Measurements from ENCODE around the gene XRCC6.
"Not testable (repeated sequence)": the region's sequence is repeated elsewhere in the genome, so short reads cannot be mapped to it uniquely, and the experiment has no call there.

The XRCC6 gene

GRCh38 chr22:41672096-41672495, 51.0 kb downstream of the XRCC6 start:
- not testable (repeated sequence) for H3K36me3 ChIP-seq (ENCODE audit: control insufficient read depth, insufficient read depth, low read length); H3K18ac ChIP-seq (ENCODE audit: low read length); H3K4me3 ChIP-seq (ENCODE audit: low read length); H3K56ac ChIP-seq (ENCODE audit: low read length); H4K8ac ChIP-seq (ENCODE audit: low read depth, low read length); H2BK5ac ChIP-seq (ENCODE audit: low read length); H3K79me2 ChIP-seq (ENCODE audit: control insufficient read depth, insufficient read depth, low read length); DNase-seq; H3K27me3 ChIP-seq (ENCODE audit: insufficient read depth, low read length, poor library complexity); H3K4me2 ChIP-seq (ENCODE audit: low read length); H3K79me1 ChIP-seq (ENCODE audit: low read length); H3K27ac ChIP-seq (ENCODE audit: low read depth, low read length); H3K4me1 ChIP-seq (ENCODE audit: control insufficient read depth, low read depth, low read length); H3K9ac ChIP-seq (ENCODE audit: low read length); H4K5ac ChIP-seq (ENCODE audit: low read length); H2AK5ac ChIP-seq (ENCODE audit: low read length); H2BK120ac ChIP-seq (ENCODE audit: low read depth, low read length); H2BK15ac ChIP-seq (replicated peaks; ENCODE audit: low read depth); H3K23ac ChIP-seq (ENCODE audit: low read length); H3K4ac ChIP-seq (ENCODE audit: low read depth, low read length)
- WGBS (ENCODE audit: extremely low coverage, insufficient coverage, low lambda C conversion rate): no CpG with 5 or more reads among the region's 10 CpGs

GRCh38 chr22:41672780-41673509, 51.9 kb downstream of the XRCC6 start:
- no peak overlapping the region for H2BK5ac ChIP-seq (ENCODE audit: low read length)
- H3K27ac ChIP-seq (ENCODE audit: low read depth, low read length): no peak overlapping the region
- H2BK120ac ChIP-seq (ENCODE audit: low read depth, low read length): no peak overlapping the region
- H3K27me3 ChIP-seq (ENCODE audit: insufficient read depth, low read length, poor library complexity): no peaks in the 10 kb centered on the region
- H2AK5ac ChIP-seq (ENCODE audit: low read length): no peak overlapping the region
- H3K79me1 ChIP-seq (ENCODE audit: low read length): peaks cover 7% of the 10 kb centered on the region
- no peaks in the 10 kb centered on the region for H3K79me2 ChIP-seq (ENCODE audit: control insufficient read depth, insufficient read depth, low read length)
- peaks cover 3% of the 10 kb centered on the region for H3K36me3 ChIP-seq (ENCODE audit: control insufficient read depth, insufficient read depth, low read length)
- no peaks in the 10 kb centered on the region for H3K4me1 ChIP-seq (ENCODE audit: control insufficient read depth, low read depth, low read length)
- H3K56ac ChIP-seq (ENCODE audit: low read length): no peak overlapping the region
- H2BK15ac ChIP-seq (replicated peaks; ENCODE audit: low read depth): no peak overlapping the region
- H3K4ac ChIP-seq (ENCODE audit: low read depth, low read length): no peak overlapping the region
- no peak overlapping the region for H3K18ac ChIP-seq (ENCODE audit: low read length)
- WGBS (ENCODE audit: extremely low coverage, insufficient coverage, low lambda C conversion rate): no CpG with 5 or more reads among the region's 6 CpGs
- no peak overlapping the region for H3K4me2 ChIP-seq (ENCODE audit: low read length)
- no peak overlapping the region for H3K9ac ChIP-seq (ENCODE audit: low read length)
- peak; percentile 19 for DNase-seq
- H4K8ac ChIP-seq (ENCODE audit: low read depth, low read length): no peak overlapping the region
- H4K5ac ChIP-seq (ENCODE audit: low read length): no peak overlapping the region
- no peak overlapping the region for H3K4me3 ChIP-seq (ENCODE audit: low read length)
- H3K23ac ChIP-seq (ENCODE audit: low read length): no peak overlapping the region

GRCh38 chr22:41674846-41675340, 53.8 kb downstream of the XRCC6 start:
- no peak overlapping the region for H2AK5ac ChIP-seq (ENCODE audit: low read length)
- no peak overlapping the region for H4K5ac ChIP-seq (ENCODE audit: low read length)
- H3K27me3 ChIP-seq (ENCODE audit: insufficient read depth, low read length, poor library complexity): no peaks in the 10 kb centered on the region
- H2BK120ac ChIP-seq (ENCODE audit: low read depth, low read length): no peak overlapping the region
- no CpG with 5 or more reads among the region's 12 CpGs for WGBS (ENCODE audit: extremely low coverage, insufficient coverage, low lambda C conversion rate)
- H3K23ac ChIP-seq (ENCODE audit: low read length): no peak overlapping the region
- H4K8ac ChIP-seq (ENCODE audit: low read depth, low read length): no peak overlapping the region
- peaks cover 11% of the 10 kb centered on the region for H3K79me1 ChIP-seq (ENCODE audit: low read length)
- no peak overlapping the region for H2BK15ac ChIP-seq (replicated peaks; ENCODE audit: low read depth)
- H3K18ac ChIP-seq (ENCODE audit: low read length): no peak overlapping the region
- H3K4me2 ChIP-seq (ENCODE audit: low read length): no peak overlapping the region
- no peak overlapping the region for H3K9ac ChIP-seq (ENCODE audit: low read length)
- H3K4me1 ChIP-seq (ENCODE audit: control insufficient read depth, low read depth, low read length): no peaks in the 10 kb centered on the region
- H3K4me3 ChIP-seq (ENCODE audit: low read length): no peak overlapping the region
- no peak overlapping the region for H3K27ac ChIP-seq (ENCODE audit: low read depth, low read length)
- peaks cover 9% of the 10 kb centered on the region for H3K36me3 ChIP-seq (ENCODE audit: control insufficient read depth, insufficient read depth, low read length)
- no peak overlapping the region for H3K56ac ChIP-seq (ENCODE audit: low read length)
- H2BK5ac ChIP-seq (ENCODE audit: low read length): no peak overlapping the region
- DNase-seq: no peak
- no peak overlapping the region for H3K4ac ChIP-seq (ENCODE audit: low read depth, low read length)
- H3K79me2 ChIP-seq (ENCODE audit: control insufficient read depth, insufficient read depth, low read length): peaks cover 5% of the 10 kb centered on the region

- no peak overlapping the region for H3K9ac ChIP-seq (ENCODE audit: low read length)
- H3K79me1 ChIP-seq (ENCODE audit: low read length): peaks cover 13% of the 10 kb centered on the region
- no peak overlapping the region for H3K18ac ChIP-seq (ENCODE audit: low read length)
- no CpG with 5 or more reads among the region's 4 CpGs for WGBS (ENCODE audit: extremely low coverage, insufficient coverage, low lambda C conversion rate)
- H3K56ac ChIP-seq (ENCODE audit: low read length): no peak overlapping the region
- no peak overlapping the region for H3K4me2 ChIP-seq (ENCODE audit: low read length)
- no peak overlapping the region for H2BK120ac ChIP-seq (ENCODE audit: low read depth, low read length)
- no peak overlapping the region for H3K27ac ChIP-seq (ENCODE audit: low read depth, low read length)
- no peak overlapping the region for H2AK5ac ChIP-seq (ENCODE audit: low read length)
- H2BK15ac ChIP-seq (replicated peaks; ENCODE audit: low read depth): no peak overlapping the region
- peaks cover 10% of the 10 kb centered on the region for H3K36me3 ChIP-seq (ENCODE audit: control insufficient read depth, insufficient read depth, low read length)
- H4K8ac ChIP-seq (ENCODE audit: low read depth, low read length): no peak overlapping the region
- no peak overlapping the region for H3K23ac ChIP-seq (ENCODE audit: low read length)
- H3K4ac ChIP-seq (ENCODE audit: low read depth, low read length): no peak overlapping the region
- H3K79me2 ChIP-seq (ENCODE audit: control insufficient read depth, insufficient read depth, low read length): peaks cover 16% of the 10 kb centered on the region
- H3K4me3 ChIP-seq (ENCODE audit: low read length): no peak overlapping the region
- H3K27me3 ChIP-seq (ENCODE audit: insufficient read depth, low read length, poor library complexity): no peaks in the 10 kb centered on the region
- no peak overlapping the region for H4K5ac ChIP-seq (ENCODE audit: low read length)
- no peaks in the 10 kb centered on the region for H3K4me1 ChIP-seq (ENCODE audit: control insufficient read depth, low read depth, low read length)
- DNase-seq: no peak
- no peak overlapping the region for H2BK5ac ChIP-seq (ENCODE audit: low read length)
Observed at GRCh38 chr22:41676134-41676533, 55.0 kb downstream of the XRCC6 start.

- Histone ChIP-seq H3K23ac (ENCODE audit: low read length) (no peak overlapping the region), H3K4me3 (ENCODE audit: low read length) (no peak overlapping the region), H3K4me1 (ENCODE audit: control insufficient read depth, low read depth, low read length) (no peaks in the 10 kb centered on the region), H3K4me2 (ENCODE audit: low read length) (peak overlapping the region; percentile 50), H3K79me1 (ENCODE audit: low read length) (peaks cover 10% of the 10 kb centered on the region), H4K8ac (ENCODE audit: low read depth, low read length) (no peak overlapping the region), H2BK120ac (ENCODE audit: low read depth, low read length) (no peak overlapping the region), H3K27ac (ENCODE audit: low read depth, low read length) (no peak overlapping the region), H4K5ac (ENCODE audit: low read length) (no peak overlapping the region), H3K36me3 (ENCODE audit: control insufficient read depth, insufficient read depth, low read length) (peaks cover 7% of the 10 kb centered on the region), H2BK5ac (ENCODE audit: low read length) (no peak overlapping the region), H3K56ac (ENCODE audit: low read length) (no peak overlapping the region), H2BK15ac (replicated peaks; ENCODE audit: low read depth) (no peak overlapping the region), H3K9ac (ENCODE audit: low read length) (peak overlapping the region; percentile 72), H3K79me2 (ENCODE audit: control insufficient read depth, insufficient read depth, low read length) (peaks cover 51% of the 10 kb centered on the region), H3K4ac (ENCODE audit: low read depth, low read length) (no peak overlapping the region), H2AK5ac (ENCODE audit: low read length) (no peak overlapping the region), H3K27me3 (ENCODE audit: insufficient read depth, low read length, poor library complexity) (no peaks in the 10 kb centered on the region), H3K18ac (ENCODE audit: low read length) (no peak overlapping the region)
- DNase-seq: no peak
- WGBS (ENCODE audit: extremely low coverage, insufficient coverage, low lambda C conversion rate): no CpG with 5 or more reads among the region's 14 CpGs
Observed at GRCh38 chr22:41681616-41682015, 60.5 kb downstream of the XRCC6 start.

Measured in mesendoderm (in vitro differentiated cells).